ENCODE measurements around the gene GANC.
"Not testable (repeated sequence)": the region's sequence is repeated elsewhere in the genome, so short reads cannot be mapped to it uniquely, and the experiment has no call there.

GANC gene

GRCh38 chr15:42286445-42287029, 13.5 kb downstream of the GANC start:
- Histone ChIP-seq H2AK5ac (ENCODE audit: low read depth, low read length) (no peak overlapping the region), H3K27ac (replicated peaks; ENCODE audit: low read length) (no peak overlapping the region), H3K4ac (ENCODE audit: low read length) (no peak overlapping the region), H4K8ac (ENCODE audit: low read depth, low read length) (no peak overlapping the region), H3K14ac (ENCODE audit: low read length) (no peak overlapping the region), H2BK12ac (ENCODE audit: low read length) (no peak overlapping the region), H3K4me1 (ENCODE audit: control insufficient read depth in 2 of 2, insufficient read depth in 1 of 2, low read depth in 1 of 2, low read length in 2 of 2) (no peaks in the 10 kb centered on the region), H3K23ac (ENCODE audit: low read depth, low read length, poor library complexity) (no peak overlapping the region), H3K9ac (ENCODE audit: low read depth, low read length, poor library complexity) (no peak overlapping the region), H2BK15ac (ENCODE audit: low read length) (no peak overlapping the region), H3K36me3 (replicated peaks in 1 of 2; ENCODE audit: control insufficient read depth in 2 of 2, insufficient read depth in 2 of 2, low read length in 2 of 2) (peaks cover 0 to 8% of the 10 kb centered on the region in 2 donors), H3K4me2 (ENCODE audit: insufficient read depth, low read length, poor library complexity, severe bottlenecking) (no peak overlapping the region), H3K18ac (ENCODE audit: low read length) (no peak overlapping the region), H3K27me3 (ENCODE audit: control insufficient read depth in 3 of 3, insufficient read depth in 3 of 3, low read depth in 1 of 3, low read length in 3 of 3) (no peaks in the 10 kb centered on the region), H2BK120ac (ENCODE audit: low read depth, low read length) (no peak overlapping the region), H3K4me3 (ENCODE audit: low read length in 2 of 2) (no peak overlapping the region), H2BK5ac (ENCODE audit: low read length) (no peak overlapping the region), H3K9me3 (replicated peaks in 1 of 2; ENCODE audit: control insufficient read depth in 2 of 2, insufficient read depth in 1 of 2, low read depth in 1 of 2, low read length in 2 of 2) (no peaks in the 10 kb centered on the region), H4K91ac (ENCODE audit: low read depth, low read length, poor library complexity) (no peak overlapping the region), H2AFZ (ENCODE audit: low read length) (no peak overlapping the region), H3K79me1 (ENCODE audit: low read depth, low read length) (no peaks in the 10 kb centered on the region)
- WGBS, 2 donors (ENCODE audit: extremely low coverage in 2 of 2, insufficient read length in 2 of 2, insufficient replicate concordance in 1 of 2) = no CpG with 5 or more reads among the region's 4 CpGs
- DNase-seq (ENCODE audit: low spot score) = no peak

DNA sequence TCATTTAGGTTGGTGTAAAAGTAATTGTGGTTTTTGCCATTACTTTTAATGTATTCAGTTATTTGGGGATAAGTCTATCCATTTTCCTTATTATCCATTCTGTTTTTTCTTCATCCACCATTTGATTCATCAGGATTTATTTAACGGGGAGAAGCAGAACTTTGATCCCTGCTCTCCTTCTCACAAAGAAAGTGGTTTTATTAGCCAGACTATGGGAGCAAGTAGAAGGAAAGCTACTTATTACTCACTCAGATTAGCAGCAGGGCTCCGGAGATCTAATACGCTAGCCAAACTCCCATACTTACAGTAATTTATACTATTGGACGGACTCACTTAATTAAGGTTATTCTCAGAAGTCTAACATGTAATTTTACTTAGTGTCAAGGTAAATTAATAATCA, 14.9 kb downstream of the GANC start:
- DNase-seq (ENCODE audit: low spot score) = no peak
- Histone ChIP-seq H3K4ac (ENCODE audit: low read length) (no peak overlapping the region), H2BK12ac (ENCODE audit: low read length) (no peak overlapping the region), H4K91ac (ENCODE audit: low read depth, low read length, poor library complexity) (no peak overlapping the region), H2BK120ac (ENCODE audit: low read depth, low read length) (no peak overlapping the region), H3K9ac (ENCODE audit: low read depth, low read length, poor library complexity) (no peak overlapping the region), H3K4me1 (ENCODE audit: control insufficient read depth in 2 of 2, insufficient read depth in 1 of 2, low read depth in 1 of 2, low read length in 2 of 2) (no peaks in the 10 kb centered on the region), H3K27me3 (ENCODE audit: control insufficient read depth in 3 of 3, insufficient read depth in 3 of 3, low read depth in 1 of 3, low read length in 3 of 3) (no peaks in the 10 kb centered on the region), H3K36me3 (replicated peaks in 1 of 2; ENCODE audit: control insufficient read depth in 2 of 2, insufficient read depth in 2 of 2, low read length in 2 of 2) (peaks cover 0 to 14% of the 10 kb centered on the region in 2 donors), H3K18ac (ENCODE audit: low read length) (no peak overlapping the region), H3K4me2 (ENCODE audit: insufficient read depth, low read length, poor library complexity, severe bottlenecking) (no peak overlapping the region), H2AFZ (ENCODE audit: low read length) (no peak overlapping the region), H2AK5ac (ENCODE audit: low read depth, low read length) (no peak overlapping the region), H4K8ac (ENCODE audit: low read depth, low read length) (no peak overlapping the region), H3K27ac (replicated peaks; ENCODE audit: low read length) (no peak overlapping the region), H3K9me3 (replicated peaks in 1 of 2; ENCODE audit: control insufficient read depth in 2 of 2, insufficient read depth in 1 of 2, low read depth in 1 of 2, low read length in 2 of 2) (no peaks in the 10 kb centered on the region), H3K23ac (ENCODE audit: low read depth, low read length, poor library complexity) (no peak overlapping the region), H3K79me1 (ENCODE audit: low read depth, low read length) (no peaks in the 10 kb centered on the region), H3K4me3 (ENCODE audit: low read length in 2 of 2) (no peak overlapping the region), H2BK5ac (ENCODE audit: low read length) (no peak overlapping the region), H2BK15ac (ENCODE audit: low read length) (no peak overlapping the region), H3K14ac (ENCODE audit: low read length) (no peak overlapping the region)
- WGBS, 2 donors (ENCODE audit: extremely low coverage in 2 of 2, insufficient read length in 2 of 2, insufficient replicate concordance in 1 of 2) = no CpG with 5 or more reads among the region's 4 CpGs

GRCh38 chr15:42289166-42289565, 16.2 kb downstream of the GANC start:
- no peak overlapping the region for H3K14ac ChIP-seq (ENCODE audit: low read length)
- no peak overlapping the region for H4K91ac ChIP-seq (ENCODE audit: low read depth, low read length, poor library complexity)
- H2AFZ ChIP-seq (ENCODE audit: low read length) = no peak overlapping the region
- peaks cover 0 to 8% of the 10 kb centered on the region in 2 donors for H3K36me3 ChIP-seq (replicated peaks in 1 of 2; ENCODE audit: control insufficient read depth in 2 of 2, insufficient read depth in 2 of 2, low read length in 2 of 2)
- no peak overlapping the region for H3K27ac ChIP-seq (replicated peaks; ENCODE audit: low read length)
- H3K79me1 ChIP-seq (ENCODE audit: low read depth, low read length) = no peaks in the 10 kb centered on the region
- no peak overlapping the region for H3K4me3 ChIP-seq (ENCODE audit: low read length in 2 of 2)
- H3K4me1 ChIP-seq (ENCODE audit: control insufficient read depth in 2 of 2, insufficient read depth in 1 of 2, low read depth in 1 of 2, low read length in 2 of 2) = no peaks in the 10 kb centered on the region
- no peak overlapping the region for H2BK12ac ChIP-seq (ENCODE audit: low read length)
- no peaks in the 10 kb centered on the region for H3K27me3 ChIP-seq (ENCODE audit: control insufficient read depth in 3 of 3, insufficient read depth in 3 of 3, low read depth in 1 of 3, low read length in 3 of 3)
- no peak overlapping the region for H2AK5ac ChIP-seq (ENCODE audit: low read depth, low read length)
- H3K23ac ChIP-seq (ENCODE audit: low read depth, low read length, poor library complexity) = no peak overlapping the region
- no CpG with 5 or more reads among the region's 1 CpG for WGBS, 2 donors (ENCODE audit: extremely low coverage in 2 of 2, insufficient read length in 2 of 2, insufficient replicate concordance in 1 of 2)
- H3K18ac ChIP-seq (ENCODE audit: low read length) = no peak overlapping the region
- H2BK15ac ChIP-seq (ENCODE audit: low read length) = no peak overlapping the region
- no peak overlapping the region for H3K9ac ChIP-seq (ENCODE audit: low read depth, low read length, poor library complexity)
- H3K4ac ChIP-seq (ENCODE audit: low read length) = no peak overlapping the region
- H4K8ac ChIP-seq (ENCODE audit: low read depth, low read length) = no peak overlapping the region
- no peak for DNase-seq (ENCODE audit: low spot score)
- H2BK5ac ChIP-seq (ENCODE audit: low read length) = no peak overlapping the region
- H3K9me3 ChIP-seq (replicated peaks in 1 of 2; ENCODE audit: control insufficient read depth in 2 of 2, insufficient read depth in 1 of 2, low read depth in 1 of 2, low read length in 2 of 2) = no peaks in the 10 kb centered on the region
- H3K4me2 ChIP-seq (ENCODE audit: insufficient read depth, low read length, poor library complexity, severe bottlenecking) = no peak overlapping the region
- H2BK120ac ChIP-seq (ENCODE audit: low read depth, low read length) = no peak overlapping the region

- H3K14ac ChIP-seq (ENCODE audit: low read length); DNase-seq (ENCODE audit: low spot score); H2AK5ac ChIP-seq (ENCODE audit: low read depth, low read length); H3K4me2 ChIP-seq (ENCODE audit: insufficient read depth, low read length, poor library complexity, severe bottlenecking); H3K23ac ChIP-seq (ENCODE audit: low read depth, low read length, poor library complexity); H2BK15ac ChIP-seq (ENCODE audit: low read length); H3K4ac ChIP-seq (ENCODE audit: low read length); H3K9ac ChIP-seq (ENCODE audit: low read depth, low read length, poor library complexity); H3K4me1 ChIP-seq (ENCODE audit: control insufficient read depth in 2 of 2, insufficient read depth in 1 of 2, low read depth in 1 of 2, low read length in 2 of 2); H2AFZ ChIP-seq (ENCODE audit: low read length); H3K36me3 ChIP-seq (replicated peaks in 1 of 2; ENCODE audit: control insufficient read depth in 2 of 2, insufficient read depth in 2 of 2, low read length in 2 of 2); H2BK12ac ChIP-seq (ENCODE audit: low read length); H4K91ac ChIP-seq (ENCODE audit: low read depth, low read length, poor library complexity); H2BK120ac ChIP-seq (ENCODE audit: low read depth, low read length); H3K79me1 ChIP-seq (ENCODE audit: low read depth, low read length); H3K9me3 ChIP-seq (replicated peaks in 1 of 2; ENCODE audit: control insufficient read depth in 2 of 2, insufficient read depth in 1 of 2, low read depth in 1 of 2, low read length in 2 of 2); H3K4me3 ChIP-seq (ENCODE audit: low read length in 2 of 2); H2BK5ac ChIP-seq (ENCODE audit: low read length); H3K27ac ChIP-seq (replicated peaks; ENCODE audit: low read length); H3K18ac ChIP-seq (ENCODE audit: low read length); H3K27me3 ChIP-seq (ENCODE audit: control insufficient read depth in 3 of 3, insufficient read depth in 3 of 3, low read depth in 1 of 3, low read length in 3 of 3); H4K8ac ChIP-seq (ENCODE audit: low read depth, low read length): not testable (repeated sequence)
- WGBS, 2 donors (ENCODE audit: extremely low coverage in 2 of 2, insufficient read length in 2 of 2, insufficient replicate concordance in 1 of 2) = no CpG with 5 or more reads among the region's 4 CpGs
Measured at GRCh38 chr15:42301004-42301403, 28.0 kb downstream of the GANC start.

All from neuronal stem cell (in vitro differentiated cells).